HG03457 (cell line): ENCODE data around the gene SULT1A3.
A peak's percentile ranks its signal among the peaks of the same experiment; 100 is the strongest.
"Not testable (repeated sequence)": the region's sequence is repeated elsewhere in the genome, so short reads cannot be mapped to it uniquely, and the experiment has no call there.

Source experiments
- ATAC-seq: cut with Tn5 transposase; IDR thresholded peaks from one replicate; pipeline ENCODE4 v1.9.1; 2021; ENCODE audit warnings: moderate number of reproducible peaks; ENCODE audit not compliant: unreplicated experiment

Gene SULT1A3

DNA sequence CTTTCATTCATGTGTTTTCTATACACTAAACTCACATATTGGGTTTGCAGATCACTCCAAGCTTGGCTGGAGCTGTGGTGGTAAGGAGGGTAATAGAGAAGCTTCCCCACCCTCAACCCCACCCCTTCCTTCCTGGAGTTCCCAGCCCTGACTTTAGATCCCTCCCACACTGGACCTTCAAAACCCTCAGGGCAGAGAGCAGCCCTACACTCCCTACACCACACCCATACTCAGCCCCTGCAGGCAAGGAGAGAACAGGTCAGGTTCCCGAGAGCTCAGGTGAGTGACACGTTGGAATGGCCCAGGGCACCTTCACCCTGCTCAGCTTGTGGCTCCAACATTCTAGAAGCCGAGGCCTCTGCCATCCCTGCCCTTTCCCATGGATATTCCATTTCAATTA is at the start of gene SULT1A3:
SULT1A3 (plus strand) TSS at position 207 of the 400 bp plus-strand sequence. CDS start 1,474 bp downstream, outside the sequence.
- not testable (repeated sequence) for ATAC-seq

DNA sequence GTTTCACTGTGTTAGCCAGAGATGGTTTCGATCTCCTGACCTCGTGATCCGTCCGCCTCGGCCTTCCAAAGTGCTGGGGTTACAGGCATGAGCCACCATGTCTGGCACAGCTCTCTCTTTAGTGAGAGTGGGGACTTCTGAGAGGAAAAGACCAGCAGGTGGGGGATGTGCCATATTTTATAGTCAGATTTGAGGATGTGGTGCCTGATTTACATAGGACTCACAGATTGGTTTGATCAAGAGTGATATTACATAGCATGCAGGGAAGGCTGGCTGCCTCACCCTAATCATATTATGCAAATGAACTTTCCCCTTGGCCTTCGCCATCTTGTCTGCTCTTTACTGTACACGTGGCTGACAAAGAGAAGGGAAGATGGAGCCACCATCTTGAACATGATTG is 48.0 kb upstream of the SULT1A3 start:
- no peak for ATAC-seq

DNA sequence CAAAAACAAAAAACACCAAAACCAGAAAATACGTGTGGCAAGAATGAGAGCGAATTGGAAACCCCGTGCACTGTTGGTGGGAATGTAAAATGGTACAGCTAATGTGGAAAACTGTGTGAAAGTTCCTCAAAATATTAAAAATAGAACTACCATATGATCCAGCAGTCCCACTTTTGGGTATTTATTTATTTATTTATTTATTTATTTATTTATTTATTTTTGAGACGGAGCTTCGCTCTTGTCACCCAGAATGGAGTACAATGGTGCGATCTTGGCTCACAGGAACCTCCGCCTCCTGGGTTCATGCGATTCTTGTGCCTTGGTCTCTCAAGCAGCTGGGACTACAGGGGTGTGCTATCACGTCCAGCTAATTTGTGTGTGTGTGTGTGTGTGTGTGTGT is 46.5 kb upstream of the SULT1A3 start:
- no peak for ATAC-seq

GRCh38 chr16:30155188-30155587 is 43.9 kb upstream of the SULT1A3 start:
- no peak for ATAC-seq

- ATAC-seq, result no peak
Measured at GRCh38 chr16:30157214-30157613, 41.8 kb upstream of the SULT1A3 start.

DNA sequence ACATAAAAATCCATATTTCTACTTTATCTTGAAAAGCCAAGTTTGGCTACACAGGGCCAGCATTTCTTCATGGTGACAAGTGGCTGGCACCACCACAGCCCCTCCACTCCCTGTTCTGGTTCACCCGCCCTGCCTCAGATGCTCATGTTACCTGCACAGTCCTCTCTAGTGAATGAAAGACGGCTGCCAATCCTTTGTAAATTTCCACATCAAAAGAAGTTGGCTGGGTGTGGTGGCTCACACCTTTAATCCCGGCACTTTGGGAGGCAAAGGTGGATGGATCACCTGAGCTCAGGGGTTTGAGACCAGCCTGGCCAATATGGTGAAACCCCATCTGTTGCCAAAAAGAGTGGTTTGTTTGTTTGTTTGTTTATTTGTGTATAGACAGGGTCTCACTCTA is 35.5 kb upstream of the SULT1A3 start:
- no peak for ATAC-seq

- no peak for ATAC-seq
Measured at GRCh38 chr16:30166202-30166902, 32.7 kb upstream of the SULT1A3 start.

DNA sequence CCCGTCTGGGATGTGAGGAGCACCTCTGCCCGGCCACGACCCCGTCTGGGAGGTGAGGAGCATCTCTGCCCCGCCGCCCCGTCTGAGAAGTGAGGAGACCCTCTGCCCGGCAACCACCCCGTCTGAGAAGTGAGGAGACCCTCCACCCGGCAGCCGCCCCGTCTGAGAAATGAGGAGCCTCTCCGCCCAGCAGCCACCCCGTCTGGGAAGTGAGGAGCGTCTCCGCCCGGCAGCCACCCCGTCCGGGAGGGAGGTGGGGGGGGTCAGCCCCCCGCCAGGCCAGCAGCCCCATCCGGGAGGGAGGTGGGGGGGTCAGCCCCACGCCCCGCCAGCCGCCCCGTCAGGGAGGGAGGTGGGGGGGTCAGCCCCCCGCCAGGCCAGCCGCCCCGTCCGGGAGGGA is 30.3 kb upstream of the SULT1A3 start:
- not testable (repeated sequence) for ATAC-seq

DNA sequence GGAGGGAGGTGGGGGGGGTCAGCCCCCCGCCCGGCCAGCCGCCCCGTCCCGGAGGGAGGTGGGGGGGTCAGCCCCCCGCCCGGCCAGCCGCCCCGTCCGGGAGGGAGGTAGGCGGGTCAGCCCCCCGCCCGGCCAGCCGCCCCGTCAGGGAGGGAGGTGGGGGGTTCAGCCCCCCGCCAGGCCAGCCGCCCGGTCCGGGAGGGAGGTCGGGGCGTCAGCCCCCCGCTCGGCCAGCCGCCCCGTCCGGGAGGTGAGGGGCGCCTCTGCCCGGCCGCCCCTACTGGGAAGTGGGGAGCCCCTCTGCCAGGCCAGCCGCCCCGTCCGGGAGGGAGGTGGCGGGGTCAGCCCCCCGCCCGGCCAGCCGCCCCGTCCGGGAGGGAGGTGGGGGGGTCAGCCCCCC is 29.6 kb upstream of the SULT1A3 start:
- ATAC-seq, result not testable (repeated sequence)

DNA sequence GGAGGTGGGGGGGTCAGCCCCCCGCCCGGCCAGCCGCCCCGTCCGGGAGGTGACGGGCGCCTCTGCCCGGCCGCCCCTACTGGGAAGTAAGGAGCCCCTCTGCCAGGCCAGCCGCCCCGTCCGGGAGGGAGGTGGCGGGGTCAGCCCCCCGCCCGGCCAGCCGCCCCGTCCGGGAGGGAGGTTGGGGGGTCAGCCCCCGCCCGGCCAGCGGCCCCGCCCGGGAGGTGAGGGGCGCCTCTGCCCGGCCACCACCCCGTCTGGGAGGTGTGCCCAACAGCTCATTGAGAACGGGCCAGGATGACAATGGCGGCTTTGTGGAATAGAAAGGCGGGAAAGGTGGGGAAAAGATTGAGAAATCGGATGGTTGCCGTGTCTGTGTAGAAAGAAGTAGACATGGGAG is 28.9 kb upstream of the SULT1A3 start:
- not testable (repeated sequence) for ATAC-seq

- ATAC-seq, result no peak
Measured at GRCh38 chr16:30173054-30173453, 26.0 kb upstream of the SULT1A3 start.

DNA sequence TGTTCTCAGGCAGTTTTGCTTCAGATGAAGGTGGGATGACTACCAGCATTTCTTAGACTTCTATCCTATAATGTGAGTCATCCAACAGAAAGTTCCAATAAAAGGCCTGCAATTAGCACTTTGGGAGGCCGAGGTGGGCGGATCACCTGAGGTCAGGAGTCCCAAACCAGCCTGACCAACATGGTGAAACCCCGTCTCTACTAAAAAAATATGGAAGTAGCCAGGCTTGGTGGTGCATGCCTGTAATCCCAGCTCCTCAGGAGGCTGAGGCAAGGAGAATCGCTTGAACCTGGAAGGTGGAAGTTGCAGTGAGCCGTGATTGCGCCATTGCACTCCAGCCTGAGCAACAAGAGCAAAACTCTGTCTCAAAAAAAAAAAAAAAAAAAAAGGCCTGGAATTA is 22.2 kb upstream of the SULT1A3 start:
- not testable (repeated sequence) for ATAC-seq

- no peak for ATAC-seq
Measured at GRCh38 chr16:30179195-30179594, 19.9 kb upstream of the SULT1A3 start.

- ATAC-seq, result no peak
Measured at GRCh38 chr16:30179931-30180330, 19.1 kb upstream of the SULT1A3 start.

DNA sequence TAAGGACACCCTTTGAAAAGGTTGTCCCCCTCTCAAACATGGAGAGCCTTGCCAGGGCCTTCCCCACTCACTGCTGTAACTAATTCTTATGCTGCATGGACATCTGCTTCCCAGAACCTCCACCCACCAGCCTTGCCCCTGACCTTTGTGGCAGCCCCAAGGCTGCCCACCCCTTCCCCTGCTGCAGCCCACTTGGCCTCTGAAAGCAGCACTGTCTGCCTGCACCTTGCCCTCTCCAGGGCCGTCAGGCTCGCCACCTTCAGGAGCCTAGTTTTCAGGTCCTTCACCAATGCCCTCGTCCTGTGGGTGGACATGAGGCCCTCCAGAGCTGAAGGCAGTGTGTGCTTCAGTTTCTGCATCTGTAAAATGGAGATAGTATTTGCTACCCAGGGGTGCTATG is 18.3 kb upstream of the SULT1A3 start:
- ATAC-seq, result no peak

GRCh38 chr16:30183233-30184095 is 15.6 kb upstream of the SULT1A3 start, which contains the start of gene CORO1A:
Gene CORO1A, plus strand, starts transcription at chr16:30183602. Its CDS starts 1,608 bp downstream, at chr16:30185210.
- ATAC-seq, result peak; percentile 39

- ATAC-seq, result no peak
Measured at GRCh38 chr16:30184096-30184890, 14.8 kb upstream of the SULT1A3 start.

DNA sequence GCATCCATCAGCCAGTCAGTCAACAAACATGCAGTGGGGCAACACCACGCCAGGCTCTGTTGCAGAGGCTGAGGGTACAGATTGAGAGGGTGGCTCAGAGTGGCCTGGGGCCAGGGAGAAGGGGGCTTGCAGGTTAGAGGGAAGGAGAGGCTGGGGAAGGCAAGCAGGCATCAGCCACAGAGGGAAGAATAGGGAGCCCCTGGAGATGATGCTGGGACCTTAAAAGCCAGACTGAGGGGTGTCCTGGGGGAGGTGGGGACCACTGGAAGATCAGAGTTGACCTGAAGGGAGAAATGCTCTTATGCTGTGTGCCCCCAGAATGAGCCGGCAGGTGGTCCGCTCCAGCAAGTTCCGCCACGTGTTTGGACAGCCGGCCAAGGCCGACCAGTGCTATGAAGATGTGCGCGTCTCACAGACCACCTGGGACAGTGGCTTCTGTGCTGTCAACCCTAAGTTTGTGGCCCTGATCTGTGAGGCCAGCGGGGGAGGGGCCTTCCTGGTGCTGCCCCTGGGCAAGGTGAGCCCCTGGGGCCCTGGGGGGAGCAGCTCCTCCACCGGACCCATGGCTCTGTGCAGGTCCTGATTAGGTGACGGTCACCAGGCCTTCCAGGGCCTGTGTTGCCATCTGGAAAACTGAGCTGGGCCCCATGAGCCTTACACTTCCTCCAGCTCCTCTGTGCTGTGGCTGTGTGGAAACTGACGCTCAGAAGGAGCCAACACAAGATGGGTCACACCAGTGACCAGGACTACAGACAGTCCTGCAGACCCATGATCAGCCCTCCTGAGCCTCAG is 14.0 kb upstream of the SULT1A3 start:
- no peak for ATAC-seq

DNA sequence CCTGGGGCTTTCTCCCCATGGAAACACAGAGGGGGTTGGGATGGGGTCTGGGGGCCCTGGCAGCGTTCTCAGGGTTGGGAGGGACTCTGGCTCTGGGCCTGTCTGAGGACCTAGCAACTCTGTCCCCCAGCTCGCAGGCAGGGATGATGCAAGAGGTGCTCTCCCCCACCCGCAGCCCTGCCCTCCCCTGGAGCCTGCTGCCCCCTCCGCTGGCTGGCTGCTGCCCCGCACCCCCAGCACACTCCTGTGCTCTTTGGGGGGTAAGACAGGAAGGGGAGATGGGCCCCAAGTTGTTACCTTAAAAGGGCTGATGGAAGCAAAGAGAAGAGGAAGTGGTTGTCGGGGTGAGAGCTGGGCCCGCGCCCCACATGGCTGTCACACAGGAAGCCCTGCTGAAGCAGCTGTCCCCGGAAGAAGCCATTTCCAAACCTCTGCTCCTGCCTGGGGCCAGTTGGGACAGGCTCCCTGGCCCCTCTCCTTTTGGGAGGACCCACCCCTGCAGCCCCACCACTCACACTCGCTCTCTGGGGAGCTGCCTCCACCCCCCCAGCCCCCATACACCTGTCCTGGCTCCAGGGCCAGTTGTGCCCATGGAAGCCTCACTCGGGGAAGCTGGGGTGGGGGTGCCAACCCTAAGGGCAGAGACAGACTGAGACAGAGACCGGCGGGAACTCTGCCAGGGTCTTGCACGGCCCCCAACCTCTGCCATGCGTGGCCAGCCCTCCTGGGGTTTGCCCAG is 13.2 kb upstream of the SULT1A3 start:
- no peak for ATAC-seq

DNA sequence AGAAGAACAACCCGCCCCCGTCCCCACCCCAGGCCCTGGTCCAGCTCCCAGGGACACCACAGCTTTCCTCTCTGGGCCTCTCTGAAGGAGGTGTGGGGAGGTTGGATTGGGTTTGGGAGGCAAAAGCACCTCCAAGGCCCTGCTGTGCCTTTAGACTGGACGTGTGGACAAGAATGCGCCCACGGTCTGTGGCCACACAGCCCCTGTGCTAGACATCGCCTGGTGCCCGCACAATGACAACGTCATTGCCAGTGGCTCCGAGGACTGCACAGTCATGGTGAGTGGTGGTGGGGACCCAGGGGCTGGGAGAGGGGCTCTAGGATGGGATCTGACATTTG is 12.6 kb upstream of the SULT1A3 start:
- ATAC-seq, result no peak
